Stimulated activated CD4-positive, alpha-beta T cell treated with anti-CD3 and anti-CD28 coated beads, Interleukin-4, amount 100 ng/mL, for 4 hours (primary cell): ENCODE results near the gene RSPO4.

Experiments used
- DNase-seq, 2 experiments: peaks; one replicate each; pipeline ENCODE4 v3.0.0-alpha.2; 2020

The RSPO4 gene

DNA sequence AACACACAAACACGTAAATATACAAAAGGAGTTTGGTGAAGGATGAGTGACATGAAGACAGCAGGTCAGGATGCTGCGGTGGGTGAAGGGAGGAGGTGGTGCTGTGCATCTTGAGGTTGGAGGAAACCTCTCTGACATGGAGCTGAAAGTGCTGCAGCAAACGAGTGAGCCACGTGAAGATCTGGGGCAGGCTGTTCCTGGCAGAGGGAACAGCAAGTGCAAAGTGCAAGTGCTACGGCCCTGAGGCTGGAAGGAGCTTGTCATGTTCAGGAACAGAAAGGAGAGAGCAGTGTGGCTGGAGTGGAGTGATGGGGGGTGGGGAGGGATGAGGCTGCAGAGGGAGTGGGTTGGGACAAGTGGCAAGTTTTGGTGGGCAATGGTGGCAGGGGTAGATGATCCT, 61.2 kb downstream of the RSPO4 start:
- DNase-seq: no peak

DNA sequence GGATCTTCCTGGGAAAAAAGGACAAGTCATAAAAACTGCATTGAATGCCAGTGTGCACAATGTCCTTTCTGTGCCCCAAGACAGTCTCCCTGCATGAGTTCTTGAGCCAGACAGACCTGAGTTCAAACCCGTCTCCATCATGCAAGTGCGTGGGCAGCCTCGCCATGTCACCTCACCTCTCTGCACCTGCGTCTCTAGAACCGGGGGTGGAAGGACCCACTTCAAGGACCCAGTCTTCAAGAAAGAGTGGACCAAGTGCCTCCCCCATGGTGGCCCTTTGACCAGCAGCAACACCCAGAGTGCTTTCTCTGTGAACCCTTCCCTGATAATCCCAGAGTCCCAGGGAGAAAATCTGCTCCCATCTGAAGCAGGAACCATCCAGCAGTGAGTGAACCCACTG, 62.5 kb downstream of the RSPO4 start:
- no peak for DNase-seq

DNA sequence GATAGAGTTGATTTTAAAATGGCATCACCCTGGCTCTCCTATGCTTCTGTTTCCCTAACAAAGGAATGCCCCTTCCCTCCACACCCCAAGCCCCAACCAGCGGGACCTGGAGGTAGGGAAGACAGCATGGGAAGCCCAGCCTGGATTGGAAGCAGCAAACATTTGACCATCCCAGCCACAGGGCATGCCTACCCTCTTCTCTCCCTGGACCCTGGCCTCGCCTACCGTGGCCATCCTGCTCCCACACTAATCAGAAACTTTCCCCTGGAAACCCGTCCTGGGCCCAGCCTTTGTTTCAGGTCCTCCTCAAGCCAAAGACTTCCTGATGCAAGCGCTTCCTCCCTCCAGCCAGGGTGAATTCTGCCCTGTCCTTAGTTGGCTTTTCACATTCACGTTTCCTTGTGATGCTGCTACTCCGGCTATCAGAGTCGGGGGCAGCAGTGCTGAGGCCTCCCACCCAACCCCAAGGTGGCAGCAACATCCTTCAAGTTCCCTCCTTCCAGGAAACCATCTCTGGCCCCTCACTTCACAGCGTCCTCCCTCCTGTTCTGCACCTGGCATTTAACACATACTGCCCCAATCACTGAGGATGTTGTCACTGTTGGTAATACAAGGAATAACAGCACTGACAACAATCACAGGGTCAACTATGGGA, 67.8 kb downstream of the RSPO4 start:
- DNase-seq: no peak

DNA sequence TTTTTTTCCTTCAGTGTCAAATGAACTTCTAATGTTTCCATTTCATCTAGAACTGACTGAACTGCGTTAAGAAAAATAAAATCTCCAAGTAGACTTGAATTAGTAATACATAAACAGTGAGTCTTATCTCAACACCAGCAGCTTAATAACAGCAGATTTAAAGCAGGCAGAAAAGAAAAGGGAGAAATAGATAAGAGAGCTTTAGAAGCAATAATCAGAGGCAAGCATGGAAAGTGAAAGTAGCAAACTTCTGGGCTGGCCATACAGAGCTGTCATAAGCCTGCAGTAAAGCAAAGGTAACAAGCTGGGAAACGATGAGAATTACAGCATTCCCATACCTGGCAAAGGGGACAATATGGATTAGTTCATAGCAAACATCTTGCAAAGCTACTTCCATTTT, 69.1 kb downstream of the RSPO4 start:
- DNase-seq: no peak

DNA sequence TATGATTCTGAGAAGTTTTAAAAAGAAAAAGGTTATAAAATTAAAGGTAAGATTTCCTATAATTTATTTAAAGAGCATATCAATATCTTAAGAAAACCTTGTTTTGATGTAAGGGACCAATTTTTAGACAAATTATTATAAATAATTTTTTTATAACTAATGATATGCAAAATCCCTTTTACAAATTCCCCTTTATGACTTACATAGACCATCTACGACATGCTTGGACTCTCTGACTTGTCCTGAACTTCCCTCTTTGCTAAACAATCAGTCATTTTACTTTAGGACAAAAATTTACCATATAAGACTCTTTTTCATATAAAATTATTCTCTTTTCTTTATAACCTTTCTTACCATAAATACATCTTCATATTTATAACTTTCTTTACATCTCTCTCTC, 70.7 kb downstream of the RSPO4 start:
- DNase-seq: no peak

DNA sequence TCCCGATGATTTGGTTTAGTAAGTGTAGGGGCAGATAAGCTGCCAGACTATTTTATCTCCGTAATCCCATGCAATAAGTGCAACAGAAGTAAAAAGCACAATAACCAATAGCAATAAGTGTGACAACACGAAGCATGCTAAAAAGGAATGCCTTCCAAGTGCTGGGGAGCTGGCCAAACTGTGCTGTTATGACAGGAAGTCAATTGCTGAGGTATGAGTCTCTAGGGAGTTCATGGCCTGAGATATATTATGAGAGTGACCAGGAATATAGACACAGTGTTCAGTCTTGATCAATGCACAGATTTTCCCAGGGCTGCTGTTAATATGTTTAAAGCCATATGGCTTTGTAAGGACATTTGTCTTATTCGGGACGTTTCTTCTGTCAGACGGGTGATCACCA, 75.4 kb downstream of the RSPO4 start:
- no peak for DNase-seq

DNA sequence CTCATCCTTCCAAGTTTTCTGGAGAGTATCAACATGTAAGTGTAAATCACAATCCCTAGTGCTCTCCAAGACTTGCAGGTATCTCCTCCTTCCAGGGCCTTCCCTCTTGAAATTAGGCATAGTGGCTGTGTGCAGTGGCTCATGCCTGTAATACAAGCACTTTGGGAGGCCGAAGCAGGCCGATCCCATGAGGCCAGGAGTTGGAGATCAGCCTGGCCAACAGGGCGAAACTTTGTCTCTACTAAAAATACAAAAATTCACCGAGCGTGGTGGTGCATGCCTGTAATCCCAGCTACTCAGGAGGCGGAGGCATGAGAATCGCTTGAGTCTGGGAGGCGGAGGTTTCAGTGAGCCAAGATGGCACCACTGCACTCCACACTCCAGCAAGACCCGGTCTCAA, 76.6 kb downstream of the RSPO4 start:
- DNase-seq: no peak

DNA sequence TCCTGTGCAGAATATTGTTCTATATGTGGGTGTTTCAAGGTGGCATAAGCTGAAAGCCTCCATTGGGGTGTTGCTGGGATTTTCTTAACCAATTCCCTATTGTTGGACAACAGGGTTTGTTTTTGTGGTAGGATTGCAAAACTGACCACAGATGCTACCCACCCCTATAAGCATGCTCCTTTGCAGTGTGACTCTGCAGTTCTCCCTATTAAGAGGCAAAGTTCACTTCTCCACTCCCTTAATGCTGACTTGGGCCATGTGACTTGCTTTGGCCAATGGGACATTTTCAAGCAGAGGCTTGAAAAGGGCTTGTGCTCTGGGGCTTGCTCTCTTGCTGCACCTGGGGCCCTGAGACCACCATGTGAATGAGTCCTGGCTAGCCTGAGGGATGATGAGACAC, 77.5 kb downstream of the RSPO4 start:
- no peak for DNase-seq

DNA sequence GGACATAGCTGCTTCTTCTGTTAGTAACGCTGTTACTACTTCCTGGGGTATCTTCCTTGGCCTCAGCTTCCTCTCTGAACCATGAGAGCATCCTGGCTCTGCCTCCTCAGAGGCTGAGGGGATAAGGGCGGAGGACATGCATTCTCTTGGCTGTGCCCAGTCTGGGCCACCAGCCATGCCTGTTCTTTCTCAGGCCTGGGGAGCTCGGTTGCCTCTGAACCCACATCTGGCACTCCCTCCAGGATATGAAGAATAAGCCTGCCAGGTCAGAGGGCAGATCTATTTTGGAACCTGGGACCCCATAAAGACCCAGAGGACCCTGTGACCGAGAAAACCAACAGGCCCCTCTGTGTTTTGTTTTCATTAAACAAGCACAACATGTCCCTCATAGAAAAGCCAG, 79.3 kb downstream of the RSPO4 start:
- no peak for DNase-seq

DNA sequence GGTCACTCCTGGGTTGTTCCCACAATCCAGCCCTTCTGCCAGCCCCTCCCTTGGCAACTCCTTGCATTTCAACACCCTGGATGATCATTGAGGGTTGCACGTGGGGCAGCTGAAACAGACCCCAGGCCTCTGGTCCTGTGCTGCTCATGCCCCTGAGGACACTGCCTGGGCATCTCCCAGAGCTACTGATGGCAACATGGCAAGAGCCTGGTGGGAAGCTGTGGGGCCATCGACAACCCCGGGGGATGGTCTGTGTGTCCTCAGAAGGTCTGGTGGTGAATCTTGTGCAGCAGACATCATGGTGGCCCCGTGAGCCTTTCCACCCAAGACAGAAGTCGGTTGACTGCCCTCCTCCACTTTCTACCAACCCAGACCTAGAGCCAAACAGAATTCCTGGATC, 81.0 kb downstream of the RSPO4 start:
- DNase-seq: no peak

DNA sequence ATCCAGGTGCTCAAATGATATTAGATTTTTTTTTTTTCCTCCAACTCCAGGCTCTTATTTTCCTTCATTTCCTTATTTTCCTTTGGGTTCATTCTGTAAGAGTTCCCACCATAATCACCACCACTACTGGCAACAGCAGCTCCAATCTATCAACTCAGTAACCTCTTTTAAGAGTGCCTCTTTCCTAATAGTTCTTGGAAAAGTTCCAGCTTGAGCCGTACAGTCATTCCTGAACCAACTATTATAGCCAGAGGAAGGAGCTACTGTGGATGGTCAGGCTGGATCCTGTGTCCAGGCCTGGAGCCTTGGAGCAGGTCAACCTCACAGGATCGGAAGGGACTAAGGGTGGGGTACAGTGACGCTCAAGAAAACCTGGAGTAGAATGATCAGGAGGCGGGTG, 81.8 kb downstream of the RSPO4 start:
- DNase-seq: no peak

DNA sequence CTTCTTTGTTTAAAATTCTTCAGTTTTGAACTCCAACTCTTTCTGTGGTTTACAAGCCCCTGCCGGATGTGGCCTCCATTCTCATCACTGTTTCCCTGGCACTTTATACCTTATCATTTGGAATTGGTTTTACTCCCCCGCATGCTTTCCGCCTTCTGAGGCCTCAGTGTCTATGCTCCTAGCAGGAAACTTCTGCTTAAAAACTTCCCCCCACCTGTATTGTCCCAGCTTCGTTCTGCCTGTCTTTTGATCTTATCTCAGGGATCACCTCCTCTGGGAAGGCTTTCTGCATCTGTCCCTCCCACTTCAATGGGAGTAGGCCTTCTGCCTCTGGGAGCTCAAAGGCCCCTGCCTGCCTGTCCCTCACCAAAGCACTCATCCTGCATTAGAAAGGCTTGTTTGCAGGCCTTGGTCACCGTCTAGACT, 82.6 kb downstream of the RSPO4 start:
- no peak for DNase-seq

DNA sequence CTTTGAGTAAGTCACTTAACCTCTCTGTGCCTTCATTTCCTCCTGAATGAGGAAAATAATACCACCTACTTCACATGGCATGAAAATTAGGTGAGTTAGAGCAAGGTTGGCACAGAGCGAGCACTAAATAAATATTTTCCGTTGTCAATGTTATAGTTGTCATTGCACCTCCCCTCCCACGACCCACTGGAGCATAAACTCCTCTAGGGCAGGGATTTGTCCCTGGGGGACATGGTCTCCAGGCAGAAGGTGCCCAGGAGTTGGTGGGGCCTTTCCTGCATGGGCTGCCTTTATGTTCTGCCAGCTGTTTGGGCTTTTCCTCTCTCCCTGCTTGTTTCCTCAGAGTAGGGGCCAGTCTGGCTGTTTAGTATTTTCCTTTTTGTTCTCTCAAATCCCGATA, 84.7 kb downstream of the RSPO4 start:
- DNase-seq: no peak

DNA sequence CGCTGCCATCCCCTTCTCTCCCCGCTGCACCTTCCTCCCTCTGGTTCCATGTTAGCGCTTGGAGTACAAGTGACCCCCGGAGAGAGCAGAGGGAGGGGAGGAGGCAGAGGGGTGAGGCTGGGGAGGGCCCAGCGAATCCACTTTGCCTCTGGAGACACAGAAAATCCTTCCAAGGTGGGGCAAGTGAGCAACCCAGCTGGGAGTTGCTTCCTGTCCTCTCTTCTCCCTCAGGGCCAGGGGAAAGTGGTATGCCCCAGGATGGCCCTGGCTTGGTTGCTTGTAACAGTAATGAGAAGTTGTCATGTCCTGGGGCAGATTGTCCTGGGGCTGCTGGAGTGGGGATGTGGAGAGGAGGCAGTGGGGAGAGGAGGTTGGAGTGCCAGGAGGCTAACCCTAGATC, 85.3 kb downstream of the RSPO4 start:
- DNase-seq: no peak

DNA sequence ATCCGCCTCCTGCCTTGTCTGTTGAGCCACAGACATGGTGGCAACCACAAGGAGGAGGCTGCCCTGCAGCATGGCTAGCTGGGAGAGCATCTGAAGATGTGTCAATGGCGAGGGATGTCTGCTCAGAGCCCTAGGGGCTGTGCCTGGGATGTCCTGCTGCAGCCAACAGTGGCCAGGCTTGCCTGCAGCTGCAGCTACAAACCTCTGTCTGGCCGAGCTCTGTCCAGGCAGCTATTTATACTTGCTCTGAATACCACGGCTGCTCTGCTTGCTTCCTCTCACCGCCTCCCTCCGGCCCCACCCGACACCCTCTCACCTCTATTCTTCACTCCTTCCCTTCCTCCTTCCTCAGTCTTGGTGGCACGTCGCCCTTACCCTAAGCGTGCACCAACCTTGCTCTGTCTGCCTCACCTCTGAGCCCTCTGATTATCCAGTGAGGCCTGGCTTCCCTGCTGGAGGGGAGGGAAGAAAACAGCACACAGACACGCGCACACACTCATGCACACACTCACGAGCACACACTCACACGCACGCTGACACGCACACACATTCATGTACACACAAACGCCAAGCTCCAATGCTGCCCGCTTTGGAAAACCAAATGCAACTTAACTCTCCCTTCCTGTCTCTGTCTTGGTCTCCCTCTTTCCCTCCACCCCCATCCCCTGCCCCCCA, 85.8 kb downstream of the RSPO4 start, which contains the start of gene ANGPT4:
Gene ANGPT4, minus strand, starts transcription at position 210 of the 675 bp plus-strand sequence. Its CDS starts 120 bp downstream, at position 90.
- DNase-seq: no peak

DNA sequence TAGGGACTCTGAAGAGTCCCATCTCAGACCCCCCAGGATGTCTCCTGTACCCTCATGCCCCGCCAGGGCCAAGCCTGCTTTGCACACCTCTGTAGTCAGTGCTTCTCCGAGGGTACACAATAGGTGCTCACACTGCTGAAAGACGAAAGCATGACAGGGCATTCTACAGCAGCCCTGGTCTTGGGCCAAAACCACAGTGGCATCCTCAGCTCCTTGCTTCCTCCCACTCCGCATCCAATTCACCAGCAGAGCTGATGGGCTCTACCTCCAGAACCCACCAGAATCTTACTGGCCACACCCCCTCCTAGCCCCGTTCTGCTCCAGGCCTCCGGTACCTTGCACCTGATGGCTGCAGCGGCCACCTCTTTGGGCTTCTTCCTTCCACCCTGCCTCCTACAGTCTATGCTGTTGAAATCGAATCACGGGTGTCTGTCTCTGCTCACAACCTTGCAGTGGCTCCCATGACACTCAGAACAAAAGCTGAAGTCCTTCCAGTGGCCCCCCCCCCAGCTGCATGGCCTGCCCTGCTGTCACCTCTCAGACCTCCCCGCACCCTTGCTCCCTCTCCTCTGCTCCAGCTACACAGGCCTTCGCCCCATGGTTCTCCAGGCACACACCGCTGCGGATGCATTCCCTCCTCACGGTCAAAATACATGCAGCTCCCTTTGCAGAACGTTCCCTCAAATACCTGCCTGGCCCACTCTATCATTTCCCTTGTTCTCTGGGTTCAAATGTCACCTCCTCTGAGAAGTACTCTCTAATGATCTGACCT, 87.2 kb downstream of the RSPO4 start:
- no peak for DNase-seq

DNA sequence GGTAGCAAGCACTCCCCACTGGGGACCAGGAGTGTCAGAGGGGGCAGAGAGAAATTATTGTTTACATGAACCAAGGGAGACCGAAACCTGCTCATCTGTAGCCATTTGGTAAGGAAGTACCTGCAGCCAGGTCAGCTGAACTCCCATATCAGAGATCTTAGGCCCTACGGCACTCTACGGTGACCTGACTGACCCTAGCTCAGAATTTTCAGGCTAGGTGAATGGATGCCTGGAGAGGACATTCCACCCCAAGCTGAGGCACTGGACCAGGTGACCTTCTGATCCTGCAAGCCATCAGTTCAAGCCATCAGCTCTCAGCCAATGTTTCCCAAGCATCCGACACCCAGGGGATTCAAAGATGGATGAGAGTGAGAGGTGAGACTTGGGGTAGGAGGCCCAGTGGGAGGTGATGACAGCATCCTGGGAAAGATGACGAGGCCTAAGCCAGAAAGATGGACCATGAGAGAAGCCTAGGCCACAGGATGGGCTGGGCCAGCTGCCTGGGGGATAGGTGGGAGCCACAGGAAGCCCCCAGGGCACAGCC, 88.7 kb downstream of the RSPO4 start:
- no peak for DNase-seq

DNA sequence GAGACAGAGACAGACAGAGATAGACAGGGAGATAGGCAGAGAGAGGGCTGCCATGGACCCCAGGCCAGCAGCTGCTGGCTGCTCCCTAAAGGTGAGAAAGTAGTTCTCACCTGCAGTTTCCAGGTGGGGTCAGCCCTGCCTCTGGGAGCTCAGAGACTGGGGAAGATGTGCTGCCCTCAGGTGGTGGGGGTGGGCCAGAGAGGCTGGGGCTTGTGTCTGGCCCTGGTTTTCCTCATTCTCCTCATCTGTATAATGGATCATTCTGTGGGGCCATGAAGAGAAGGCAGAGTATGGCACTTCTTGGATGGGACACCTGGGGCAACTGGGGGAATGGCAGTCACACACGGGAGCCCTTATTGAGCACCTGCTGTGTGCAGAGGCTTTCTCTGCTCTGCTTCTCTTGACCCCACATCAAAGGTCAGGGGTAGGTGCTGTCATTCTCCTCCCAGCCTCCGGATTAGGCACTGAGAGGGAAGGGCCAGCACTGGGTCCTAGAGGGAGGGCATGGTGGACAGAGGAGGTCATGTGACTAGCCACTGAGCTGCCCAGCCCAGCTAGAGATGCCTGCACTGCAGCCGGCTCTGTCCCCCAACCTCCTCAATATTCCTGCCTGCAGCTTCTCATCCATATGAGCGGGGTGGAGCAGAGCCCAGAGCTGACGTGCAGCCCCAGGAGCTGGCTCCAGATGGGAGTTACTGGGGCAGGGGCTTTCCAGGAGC, 90.1 kb downstream of the RSPO4 start:
- no peak for DNase-seq

DNA sequence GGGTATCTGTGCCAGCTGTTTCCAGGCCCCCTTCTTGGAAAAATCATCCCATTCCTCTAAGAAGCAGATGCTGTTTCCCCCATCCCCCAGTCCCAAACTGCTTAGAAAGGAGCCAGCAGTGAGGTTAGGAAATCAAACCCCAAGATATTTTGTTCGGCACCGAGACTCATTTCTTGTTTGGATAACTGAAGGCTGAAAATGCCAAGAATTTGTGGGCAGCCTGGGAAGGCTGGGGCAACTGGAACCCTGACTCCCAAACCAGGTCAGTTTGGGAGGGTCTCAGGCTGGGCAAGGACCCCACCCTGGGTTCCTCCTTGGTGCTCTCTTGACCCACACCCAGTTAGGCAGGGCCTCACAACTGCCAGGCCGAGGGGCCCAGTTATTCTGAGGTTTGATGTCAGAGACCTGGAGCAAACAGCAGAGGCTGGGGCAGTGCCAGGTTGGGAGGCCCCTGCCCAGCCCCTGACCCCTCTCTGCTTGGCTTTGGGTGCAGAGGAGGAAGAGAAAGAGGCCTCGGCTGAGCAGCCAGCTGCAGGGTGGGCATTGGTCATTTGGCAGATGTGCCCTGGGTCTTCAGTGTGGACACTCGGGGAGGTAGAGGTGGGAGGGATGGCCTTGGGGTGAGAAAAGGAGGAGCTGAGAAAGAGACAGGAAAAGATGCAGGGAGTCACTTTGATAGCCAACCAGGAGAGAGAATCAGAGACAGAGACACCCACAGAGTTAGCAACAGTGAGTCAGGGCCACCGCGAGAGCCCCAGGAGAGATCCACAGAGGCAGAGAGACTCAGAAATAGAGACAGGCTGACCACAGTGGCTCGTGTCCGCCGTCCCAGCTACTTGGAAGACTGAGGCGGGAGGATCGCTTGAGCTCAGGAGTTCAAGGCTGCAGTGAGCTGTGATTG, 91.0 kb downstream of the RSPO4 start:
- DNase-seq: no peak

DNA sequence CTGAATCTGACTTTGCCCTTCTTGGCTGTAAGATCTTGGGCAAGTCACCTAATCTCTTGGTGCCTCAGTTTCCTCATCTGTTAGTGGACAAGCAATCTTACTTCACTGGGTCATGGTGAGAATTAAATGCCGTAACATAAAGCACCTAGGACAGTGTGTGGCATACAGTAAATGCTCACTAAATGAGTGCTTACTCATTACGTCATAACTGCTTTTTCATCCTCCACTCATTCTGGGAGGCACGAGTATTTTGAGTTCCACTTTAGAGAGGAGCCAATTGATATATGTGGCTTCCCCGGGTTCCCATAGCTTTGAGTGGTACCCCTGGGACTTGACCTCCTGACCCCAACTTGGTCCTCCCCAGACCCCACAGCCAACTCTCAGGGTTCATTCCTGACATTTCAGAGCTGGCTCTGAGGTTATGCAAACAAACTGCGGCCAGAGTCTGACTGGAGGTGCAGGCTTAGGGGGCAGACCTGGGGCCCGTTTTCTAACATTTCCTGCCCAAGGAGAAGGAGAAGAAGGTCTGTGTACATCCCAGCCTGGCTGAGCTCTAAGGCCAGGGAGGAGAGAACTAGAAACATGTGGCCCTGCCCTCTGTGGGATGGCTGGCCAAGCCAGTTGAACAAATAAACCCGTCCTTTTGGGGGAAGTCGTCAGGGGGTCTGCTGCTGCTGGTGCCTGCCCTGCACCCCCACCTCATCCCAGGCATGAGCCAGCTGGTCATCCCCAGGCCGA, 91.8 kb downstream of the RSPO4 start:
- DNase-seq: no peak

DNA sequence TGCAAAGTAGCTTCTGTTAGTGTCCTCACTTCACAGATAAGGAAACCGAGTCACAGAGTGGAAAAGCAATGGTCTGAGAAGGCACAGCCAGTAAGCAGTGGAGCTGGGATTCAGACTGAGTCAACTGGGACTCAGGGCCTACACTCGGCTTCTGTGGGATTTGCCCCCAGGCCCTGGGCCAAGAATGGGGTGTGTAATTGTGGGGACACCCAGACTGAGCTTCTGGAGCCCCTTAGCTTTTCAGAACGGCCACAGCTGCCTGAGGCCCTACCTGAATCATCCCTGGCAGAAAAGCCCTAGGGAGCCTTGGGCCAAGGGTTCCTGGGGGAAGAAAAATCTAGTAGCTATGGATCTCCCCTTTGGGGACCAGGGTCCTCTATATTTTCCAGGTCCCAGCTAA, 92.5 kb downstream of the RSPO4 start:
- DNase-seq: no peak
